ENCODE results near the gene SORBS1. TPM values are rescaled to one million over a fixed set of nuclear protein-coding genes. Genes with fewer than 3 reads are reported as not detected.

SORBS1 gene
- total and polyA plus RNA-seq, 8 donors: 11.4 to 25.6 (median 16.8) TPM

GRCh38 chr10:95404864-95405263, 156.3 kb downstream of the SORBS1 start:
- no peak for ATAC-seq
- Histone ChIP-seq H3K9me3 (no peaks in the 10 kb centered on the region), H3K27me3 (no peaks in the 10 kb centered on the region), H3K4me3 (no peak overlapping the region), H3K27ac (no peak overlapping the region), H3K4me1 (peaks cover 10 to 35% (median 14%) of the 10 kb centered on the region in 3 donors), H3K36me3 (no peaks in the 10 kb centered on the region)
- no peak for DNase-seq
- FAIRE-seq: no peak
- intact Hi-C loops (cut with DNase I): no loop called here
- no peak for TF ChIP-seq CTCF (IDR thresholded peaks at IDR 0.05)
- WGBS, 2 donors: 77% methylated on average over 1 of the region's 1 CpG

- H3K4me1 ChIP-seq: peaks cover 10 to 31% (median 14%) of the 10 kb centered on the region in 3 donors
- H3K27ac ChIP-seq: no peak overlapping the region
- DNase-seq (no peak), ATAC-seq (no peak), FAIRE-seq (no peak)
- TF ChIP-seq CTCF (IDR thresholded peaks at IDR 0.05): no peak
- 83 to 89% methylated on average over 7 of the region's 7 CpGs for WGBS, 2 donors
- intact Hi-C loops (cut with DNase I): no loop called here
- H3K4me3 ChIP-seq: no peak overlapping the region
- no peaks in the 10 kb centered on the region for H3K27me3 ChIP-seq
- H3K9me3 ChIP-seq: no peaks in the 10 kb centered on the region
- H3K36me3 ChIP-seq: no peaks in the 10 kb centered on the region
Measured at GRCh38 chr10:95404462-95404858, 156.7 kb downstream of the SORBS1 start.

GRCh38 chr10:95403700-95404461, 157.3 kb downstream of the SORBS1 start:
- H3K4me1 ChIP-seq: peaks cover 8 to 25% (median 13%) of the 10 kb centered on the region in 3 donors
- H3K27ac ChIP-seq: no peak overlapping the region
- WGBS, 2 donors: 88 to 95% methylated on average over 8 of the region's 8 CpGs
- H3K36me3 ChIP-seq: no peaks in the 10 kb centered on the region
- no peak for TF ChIP-seq CTCF (IDR thresholded peaks at IDR 0.05)
- H3K9me3 ChIP-seq: no peaks in the 10 kb centered on the region
- no peak overlapping the region for H3K4me3 ChIP-seq
- FAIRE-seq: no peak
- no peak for DNase-seq
- no peak for ATAC-seq
- no peaks in the 10 kb centered on the region for H3K27me3 ChIP-seq
- intact Hi-C loops (cut with DNase I): no loop called here

GRCh38 chr10:95401704-95402469, 159.3 kb downstream of the SORBS1 start:
- DNase-seq (no peak), FAIRE-seq (no peak), ATAC-seq (no peak)
- no peaks in the 10 kb centered on the region for H3K27me3 ChIP-seq
- no peak for TF ChIP-seq CTCF (IDR thresholded peaks at IDR 0.05)
- H3K9me3 ChIP-seq: no peaks in the 10 kb centered on the region
- intact Hi-C loops (cut with DNase I): no loop called here
- WGBS, 2 donors: 84 to 95% methylated on average over 1 of the region's 1 CpG
- no peak overlapping the region for H3K27ac ChIP-seq
- peaks cover 0 to 11% (median 7%) of the 10 kb centered on the region in 3 donors for H3K36me3 ChIP-seq
- peaks cover 0 to 6% (median 4%) of the 10 kb centered on the region in 3 donors for H3K4me1 ChIP-seq
- no peak overlapping the region for H3K4me3 ChIP-seq

All from pancreas (tissue), 10 donors.